LNCaP clone FGC (cell line): ENCODE measurements around the gene LGR6.

Experiments
- DNase-seq: peaks from one replicate; pipeline ENCODE4 v3.0.0-alpha.2; 2011; ENCODE audit warnings: low read depth
- H3K4me3 ChIP-seq: 2 replicates; pipeline ENCODE4 v1.5.1; 2011; ENCODE audit warnings: mild to moderate bottlenecking, low read depth, low read length, control low read depth
- TF ChIP-seq, protein P1 (sequence below): IDR thresholded peaks from 2 replicates; pipeline ENCODE4 v1.5.1; 2012; ENCODE audit warnings: mild to moderate bottlenecking; ENCODE audit not compliant: control insufficient read depth, insufficient read depth; ENCODE audit errors: extremely low read depth

Gene LGR6

DNA sequence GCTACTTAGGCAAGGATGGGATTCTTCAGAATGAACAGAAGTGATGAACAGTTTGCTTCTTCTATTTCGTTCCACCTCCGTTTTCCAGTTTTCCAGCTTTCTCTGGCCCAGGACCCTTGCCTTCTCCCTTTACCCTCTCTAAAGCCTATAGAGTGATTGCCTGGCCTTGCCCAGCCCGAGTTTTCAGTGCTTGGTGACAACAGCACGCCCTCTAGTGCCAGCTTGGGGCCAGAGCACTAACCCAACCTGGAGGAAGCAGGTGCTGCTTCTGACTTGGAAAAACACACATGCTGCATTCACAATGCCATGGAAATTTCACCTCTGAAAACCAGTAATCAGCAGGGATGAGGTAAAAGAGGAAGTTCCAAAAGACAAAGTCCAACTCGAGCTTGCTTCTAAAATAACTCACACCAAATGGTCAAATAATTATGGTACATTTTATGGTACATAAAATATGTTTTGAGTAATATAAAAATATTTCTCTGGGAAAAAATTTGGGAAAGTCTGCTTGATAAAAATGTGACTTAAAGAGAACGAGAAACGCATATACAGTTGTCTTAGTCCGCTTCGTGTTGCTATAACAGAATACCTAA lies 122.1 kb downstream of the LGR6 start:
- peak; percentile 31 for DNase-seq
- H3K4me3 ChIP-seq, result no peak overlapping the region
- TF ChIP-seq, protein P1, sequence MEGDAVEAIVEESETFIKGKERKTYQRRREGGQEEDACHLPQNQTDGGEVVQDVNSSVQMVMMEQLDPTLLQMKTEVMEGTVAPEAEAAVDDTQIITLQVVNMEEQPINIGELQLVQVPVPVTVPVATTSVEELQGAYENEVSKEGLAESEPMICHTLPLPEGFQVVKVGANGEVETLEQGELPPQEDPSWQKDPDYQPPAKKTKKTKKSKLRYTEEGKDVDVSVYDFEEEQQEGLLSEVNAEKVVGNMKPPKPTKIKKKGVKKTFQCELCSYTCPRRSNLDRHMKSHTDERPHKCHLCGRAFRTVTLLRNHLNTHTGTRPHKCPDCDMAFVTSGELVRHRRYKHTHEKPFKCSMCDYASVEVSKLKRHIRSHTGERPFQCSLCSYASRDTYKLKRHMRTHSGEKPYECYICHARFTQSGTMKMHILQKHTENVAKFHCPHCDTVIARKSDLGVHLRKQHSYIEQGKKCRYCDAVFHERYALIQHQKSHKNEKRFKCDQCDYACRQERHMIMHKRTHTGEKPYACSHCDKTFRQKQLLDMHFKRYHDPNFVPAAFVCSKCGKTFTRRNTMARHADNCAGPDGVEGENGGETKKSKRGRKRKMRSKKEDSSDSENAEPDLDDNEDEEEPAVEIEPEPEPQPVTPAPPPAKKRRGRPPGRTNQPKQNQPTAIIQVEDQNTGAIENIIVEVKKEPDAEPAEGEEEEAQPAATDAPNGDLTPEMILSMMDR, result peak; percentile 99

- TF ChIP-seq, protein P1, result no peak
- DNase-seq, result no peak
- no peak overlapping the region for H3K4me3 ChIP-seq
Observed at GRCh38 chr1:202316186-202316585, 122.6 kb downstream of the LGR6 start.

- TF ChIP-seq, protein P1, result no peak
- no peak for DNase-seq
- no peak overlapping the region for H3K4me3 ChIP-seq
Observed at GRCh38 chr1:202317941-202318925, 124.6 kb downstream of the LGR6 start.

- no peak overlapping the region for H3K4me3 ChIP-seq
- no peak for DNase-seq
- TF ChIP-seq, protein P1, result no peak
Observed at GRCh38 chr1:202319381-202320080, 125.9 kb downstream of the LGR6 start.

- no peak for DNase-seq
- no peak overlapping the region for H3K4me3 ChIP-seq
- TF ChIP-seq, protein P1, result no peak
Observed at GRCh38 chr1:202320081-202320405, 126.4 kb downstream of the LGR6 start.

GRCh38 chr1:202323731-202324130 lies 130.1 kb downstream of the LGR6 start:
- TF ChIP-seq, protein P1, result no peak
- H3K4me3 ChIP-seq, result no peak overlapping the region
- DNase-seq, result no peak
